ENCODE data around the gene PRDX1. TPM values are rescaled to one million over a fixed set of nuclear protein-coding genes. Genes with fewer than 3 reads are reported as not detected.
A peak's percentile ranks its signal among the peaks of the same experiment; 100 is the strongest.

Gene PRDX1
- total and polyA plus RNA-seq, 2 of the 13 experiments (the other 11 are each of a cell fraction or from before 2014, with no cell fraction given): 761 to 1,898 TPM

DNA sequence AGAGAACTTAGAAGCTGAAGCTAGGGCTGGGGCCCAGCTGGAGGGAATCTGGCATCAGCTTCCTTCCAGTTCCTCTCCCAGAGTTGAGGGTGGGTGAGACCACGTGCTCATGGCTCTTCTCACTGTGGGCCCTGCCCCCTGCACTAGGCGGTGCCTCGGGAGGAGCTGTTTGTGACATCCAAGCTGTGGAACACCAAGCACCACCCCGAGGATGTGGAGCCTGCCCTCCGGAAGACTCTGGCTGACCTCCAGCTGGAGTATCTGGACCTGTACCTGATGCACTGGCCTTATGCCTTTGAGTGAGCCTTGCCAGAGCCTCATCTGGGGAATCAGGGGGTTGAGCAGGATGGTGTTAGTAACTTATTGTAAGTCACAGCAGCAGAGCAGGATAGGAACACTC, 45.0 kb upstream of the PRDX1 start:
- Histone ChIP-seq H3K79me2 (ENCODE audit: insufficient read depth, low read length) (no peaks in the 10 kb centered on the region), H3K9me3 (ENCODE audit: low read length) (no peaks in the 10 kb centered on the region), H3K4me3 (replicated peaks in 1 of 3; ENCODE audit: insufficient read depth in 1 of 3, low read depth in 2 of 3, low read length in 3 of 3) (no peak overlapping the region), H4K20me1 (ENCODE audit: insufficient read depth, low read length) (0 out of 2 replicates have a peak, but pooled peaks cover 6% of the 10 kb centered on the region), H3K36me3 (replicated peaks in 1 of 2; ENCODE audit: control insufficient read depth in 1 of 2, insufficient read depth in 2 of 2, low read length in 2 of 2) (peaks cover 23 to 59% of the 10 kb centered on the region in 2 experiments), H3K27ac (ENCODE audit: extremely low read length, insufficient read depth, low read length) (no peak overlapping the region), H2AFZ (ENCODE audit: low read length) (no peak overlapping the region), H3K4me1 (ENCODE audit: insufficient read depth, low read length) (peaks cover 4% of the 10 kb centered on the region), H3K9ac (ENCODE audit: insufficient read depth, low read depth, low read length) (no peak overlapping the region), H3K4me2 (ENCODE audit: low read depth, low read length) (no peak overlapping the region), H3K27me3 (ENCODE audit: control insufficient read depth in 1 of 2, insufficient read depth in 2 of 2, low read length in 2 of 2) (no peaks in the 10 kb centered on the region)
- DNase-seq (ENCODE audit: low spot score) (no peak), FAIRE-seq (no peak), ATAC-seq (no peak)
- WGBS (ENCODE audit: low lambda C conversion rate): 100% methylated on average over 3 of the region's 5 CpGs
- BruUV-seq (replicated peaks): no TSS peak
- CTCF ChIA-PET (ENCODE audit: low intra/inter-chr PET ratio, low total read pairs): no interaction called here
- POLR2A ChIA-PET: interaction anchor here (0.6 to 1.9 kb wide), 5 partner anchors 9 to 46 kb away, joined by 3 to 9 read pairs (median 3); partner anchors contain the start of genes AKR1A1 and PRDX1
- in situ Hi-C loops (cut with HindIII; ENCODE audit: extremely low pct_ligation_motif_present, low pct_unique_long_range_greater_than_20kb): loop anchor here (5.0 kb wide), 1 partner anchor 54 kb away; no protein-coding TSS in a partner anchor
- TF ChIP-seq, protein P1, sequence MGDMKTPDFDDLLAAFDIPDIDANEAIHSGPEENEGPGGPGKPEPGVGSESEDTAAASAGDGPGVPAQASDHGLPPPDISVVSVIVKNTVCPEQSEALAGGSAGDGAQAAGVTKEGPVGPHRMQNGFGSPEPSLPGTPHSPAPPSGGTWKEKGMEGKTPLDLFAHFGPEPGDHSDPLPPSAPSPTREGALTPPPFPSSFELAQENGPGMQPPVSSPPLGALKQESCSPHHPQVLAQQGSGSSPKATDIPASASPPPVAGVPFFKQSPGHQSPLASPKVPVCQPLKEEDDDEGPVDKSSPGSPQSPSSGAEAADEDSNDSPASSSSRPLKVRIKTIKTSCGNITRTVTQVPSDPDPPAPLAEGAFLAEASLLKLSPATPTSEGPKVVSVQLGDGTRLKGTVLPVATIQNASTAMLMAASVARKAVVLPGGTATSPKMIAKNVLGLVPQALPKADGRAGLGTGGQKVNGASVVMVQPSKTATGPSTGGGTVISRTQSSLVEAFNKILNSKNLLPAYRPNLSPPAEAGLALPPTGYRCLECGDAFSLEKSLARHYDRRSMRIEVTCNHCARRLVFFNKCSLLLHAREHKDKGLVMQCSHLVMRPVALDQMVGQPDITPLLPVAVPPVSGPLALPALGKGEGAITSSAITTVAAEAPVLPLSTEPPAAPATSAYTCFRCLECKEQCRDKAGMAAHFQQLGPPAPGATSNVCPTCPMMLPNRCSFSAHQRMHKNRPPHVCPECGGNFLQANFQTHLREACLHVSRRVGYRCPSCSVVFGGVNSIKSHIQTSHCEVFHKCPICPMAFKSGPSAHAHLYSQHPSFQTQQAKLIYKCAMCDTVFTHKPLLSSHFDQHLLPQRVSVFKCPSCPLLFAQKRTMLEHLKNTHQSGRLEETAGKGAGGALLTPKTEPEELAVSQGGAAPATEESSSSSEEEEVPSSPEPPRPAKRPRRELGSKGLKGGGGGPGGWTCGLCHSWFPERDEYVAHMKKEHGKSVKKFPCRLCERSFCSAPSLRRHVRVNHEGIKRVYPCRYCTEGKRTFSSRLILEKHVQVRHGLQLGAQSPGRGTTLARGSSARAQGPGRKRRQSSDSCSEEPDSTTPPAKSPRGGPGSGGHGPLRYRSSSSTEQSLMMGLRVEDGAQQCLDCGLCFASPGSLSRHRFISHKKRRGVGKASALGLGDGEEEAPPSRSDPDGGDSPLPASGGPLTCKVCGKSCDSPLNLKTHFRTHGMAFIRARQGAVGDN (CRISPR knock-in tag; IDR thresholded peaks at IDR 0.05): 0 out of 2 replicates have a peak, but pooled peaks have one; percentile 9
- no peak for TF ChIP-seq ZNF224 (CRISPR knock-in tag; IDR thresholded peaks at IDR 0.05)
- intact Hi-C loops (cut with micrococcal nuclease; ENCODE audit: unreplicated experiment): no loop called here

DNA sequence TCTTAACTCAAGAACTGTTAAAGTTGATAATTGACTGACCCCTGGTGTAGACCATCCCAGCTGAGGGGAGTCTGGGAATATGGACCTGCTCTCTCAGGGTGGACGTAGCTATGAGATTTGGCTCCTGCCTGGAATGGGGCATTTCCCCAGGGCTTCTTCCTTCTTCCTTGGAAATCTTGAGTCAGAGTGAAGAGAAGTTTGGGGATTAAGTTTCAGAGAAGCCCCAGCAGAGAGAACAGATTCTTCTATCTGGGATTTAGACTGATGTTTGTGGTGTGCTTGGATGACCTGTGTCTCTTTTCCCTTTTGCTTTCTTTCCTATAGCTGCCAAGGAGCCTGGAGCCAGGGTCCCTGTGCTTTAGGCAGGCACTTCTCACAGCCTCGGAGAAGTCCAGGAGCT, 42.2 kb upstream of the PRDX1 start:
- BruUV-seq (replicated peaks): TSS peak; percentile 14
- no peak overlapping the region for H2AFZ ChIP-seq (ENCODE audit: low read length)
- ChIA-PET POLR2A (interaction anchor here (1.6 to 2.6 kb wide), 3 partner anchors 13 to 45 kb away, joined by 5 to 14 read pairs (median 5); partner anchors contain the start of genes AKR1A1 and PRDX1), CTCF (ENCODE audit: low intra/inter-chr PET ratio, low total read pairs) (no interaction called here)
- no peaks in the 10 kb centered on the region for H4K20me1 ChIP-seq (ENCODE audit: insufficient read depth, low read length)
- peaks cover 24% of the 10 kb centered on the region for H3K4me1 ChIP-seq (ENCODE audit: insufficient read depth, low read length)
- H3K9ac ChIP-seq (ENCODE audit: insufficient read depth, low read depth, low read length): no peak overlapping the region
- peaks cover 26 to 70% of the 10 kb centered on the region in 2 experiments for H3K36me3 ChIP-seq (replicated peaks in 1 of 2; ENCODE audit: control insufficient read depth in 1 of 2, insufficient read depth in 2 of 2, low read length in 2 of 2)
- no peak overlapping the region for H3K27ac ChIP-seq (ENCODE audit: extremely low read length, insufficient read depth, low read length)
- intact Hi-C loops (cut with micrococcal nuclease; ENCODE audit: unreplicated experiment): no loop called here
- FAIRE-seq (no peak), DNase-seq (ENCODE audit: low spot score) (no peak), ATAC-seq (no peak)
- 97% methylated on average over 2 of the region's 2 CpGs for WGBS (ENCODE audit: low lambda C conversion rate)
- peaks cover 10% of the 10 kb centered on the region for H3K79me2 ChIP-seq (ENCODE audit: insufficient read depth, low read length)
- H3K4me2 ChIP-seq (ENCODE audit: low read depth, low read length): no peak overlapping the region
- H3K27me3 ChIP-seq (ENCODE audit: control insufficient read depth in 1 of 2, insufficient read depth in 2 of 2, low read length in 2 of 2): no peaks in the 10 kb centered on the region
- H3K9me3 ChIP-seq (ENCODE audit: low read length): no peaks in the 10 kb centered on the region
- in situ Hi-C loops (cut with HindIII; ENCODE audit: extremely low pct_ligation_motif_present, low pct_unique_long_range_greater_than_20kb): no loop called here
- TF ChIP-seq ZNF317 (CRISPR knock-in tag; IDR thresholded peaks at IDR 0.05): no peak
- TF ChIP-seq TAF15 (IDR thresholded peaks at IDR 0.05; ENCODE audit: low read depth, low read length, poor library complexity, severe bottlenecking): no peak
- TF ChIP-seq GLI4 (CRISPR knock-in tag; IDR thresholded peaks at IDR 0.05; ENCODE audit: borderline replicate concordance): no peak
- peak; percentile 33; the same call in 1 of the 2 replicates for TF ChIP-seq RBFOX2 (IDR thresholded peaks at IDR 0.05; ENCODE audit: low read depth, low read length)
- TF ChIP-seq, protein P2, sequence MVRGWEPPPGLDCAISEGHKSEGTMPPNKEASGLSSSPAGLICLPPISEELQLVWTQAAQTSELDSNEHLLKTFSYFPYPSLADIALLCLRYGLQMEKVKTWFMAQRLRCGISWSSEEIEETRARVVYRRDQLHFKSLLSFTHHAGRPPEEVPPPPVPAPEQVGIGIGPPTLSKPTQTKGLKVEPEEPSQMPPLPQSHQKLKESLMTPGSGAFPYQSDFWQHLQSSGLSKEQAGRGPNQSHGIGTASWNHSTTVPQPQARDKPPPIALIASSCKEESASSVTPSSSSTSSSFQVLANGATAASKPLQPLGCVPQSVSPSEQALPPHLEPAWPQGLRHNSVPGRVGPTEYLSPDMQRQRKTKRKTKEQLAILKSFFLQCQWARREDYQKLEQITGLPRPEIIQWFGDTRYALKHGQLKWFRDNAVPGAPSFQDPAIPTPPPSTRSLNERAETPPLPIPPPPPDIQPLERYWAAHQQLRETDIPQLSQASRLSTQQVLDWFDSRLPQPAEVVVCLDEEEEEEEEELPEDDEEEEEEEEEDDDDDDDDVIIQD (CRISPR knock-in tag; IDR thresholded peaks at IDR 0.05; ENCODE audit: low read depth): no peak
- H3K4me3 ChIP-seq (replicated peaks in 1 of 3; ENCODE audit: insufficient read depth in 1 of 3, low read depth in 2 of 3, low read length in 3 of 3): no peak overlapping the region

Data from HepG2 (cell line).